H1 (cell line): ENCODE results near the gene UGT2A2. TPM values are rescaled to one million over a fixed set of nuclear protein-coding genes. Genes with fewer than 3 reads are reported as not detected.
"Not testable (repeated sequence)": the region's sequence is repeated elsewhere in the genome, so short reads cannot be mapped to it uniquely, and the experiment has no call there.

Experiments
- CTCF ChIA-PET: fragments of 300-600 bp; sonication (Branson Sonifier 250); formaldehyde crosslinking; loops from one replicate; lab custom pipeline; 2021; ENCODE audit not compliant: partially characterized antibody; lab: Charles Lee
- POLR2A ChIA-PET: fragments of 300-600 bp; sonication (Branson Sonifier 250); formaldehyde crosslinking; loops from one replicate; lab custom pipeline; 2021; ENCODE audit warnings: inconsistent platforms; ENCODE audit not compliant: partially characterized antibody; lab: Charles Lee
- DNase-seq, 2 experiments: peaks; one replicate each; pipeline versions ENCODE4 v3.0.0 to v3.0.0-alpha.2; 2010 to 2022; ENCODE audit warnings: low spot score in 2 of 2, low read depth in 1 of 2, mixed read lengths in 1 of 2
- FAIRE-seq: peaks from 2 replicates; lab custom pipeline; 2011; peaks lifted over from hg19 to GRCh38; lab: Jason Lieb, UNC
- H2AFZ ChIP-seq: 2 replicates; pipeline ENCODE4 v1.8.1; 2012; ENCODE audit warnings: low read length, inconsistent platforms
- H2AK5ac ChIP-seq: 2 replicates; pipeline ENCODE4 v1.6.1; 2013; ENCODE audit warnings: low read depth, low read length
- H2BK120ac ChIP-seq: replicated peaks from 2 replicates; pipeline ENCODE3; 2013; ENCODE audit warnings: low read depth, low read length, inconsistent platforms
- H2BK12ac ChIP-seq: 2 replicates; pipeline ENCODE4 v1.6.1; 2013; ENCODE audit warnings: low read depth, low read length
- H2BK15ac ChIP-seq: 2 replicates; pipeline ENCODE4 v1.6.1; 2013; ENCODE audit warnings: low read length
- H2BK20ac ChIP-seq: 2 replicates; pipeline ENCODE4 v1.6.1; 2013; ENCODE audit warnings: low read length
- H2BK5ac ChIP-seq: 2 replicates; pipeline ENCODE4 v1.6.1; 2013; ENCODE audit warnings: low read depth, low read length
- H3K14ac ChIP-seq: 2 replicates; pipeline ENCODE4 v1.6.1; 2013; ENCODE audit warnings: inconsistent platforms; ENCODE audit not compliant: insufficient read length
- H3K18ac ChIP-seq: 2 replicates; pipeline ENCODE4 v1.6.1; 2013; ENCODE audit warnings: low read length; ENCODE audit errors: extremely low read depth
- H3K23ac ChIP-seq: 2 replicates; pipeline ENCODE4 v1.6.1; 2013; ENCODE audit warnings: inconsistent platforms; ENCODE audit not compliant: insufficient read length
- H3K23me2 ChIP-seq: 2 replicates; pipeline ENCODE4 v1.6.1; 2013; ENCODE audit warnings: low read depth, low read length
- H3K27ac ChIP-seq: 2 replicates; pipeline ENCODE4 v1.6.1; 2011; ENCODE audit warnings: low read depth, low read length, inconsistent platforms
- H3K27me3 ChIP-seq, 4 experiments: replicated peaks in 1 of 4; 1 replicate in 1 of 4; 2 replicates in 3 of 4; pipeline versions ENCODE4 v1.6.1 to v1.8.1; 2011 to 2013; ENCODE audit warnings: low read length in 3 of 4, mild to moderate bottlenecking in 3 of 4, inconsistent platforms in 2 of 4, mixed read lengths in 2 of 4, moderate library complexity in 1 of 4; ENCODE audit not compliant: control insufficient read depth in 3 of 4, insufficient read depth in 3 of 4; ENCODE audit errors: extremely low read depth in 1 of 4
- H3K36me3 ChIP-seq, 4 experiments: 2 replicates each; pipeline versions ENCODE4 v1.6.1 to v1.8.1; 2011 to 2013; ENCODE audit warnings: mild to moderate bottlenecking in 4 of 4, low read length in 3 of 4, moderate library complexity in 2 of 4, control low read depth in 1 of 4, inconsistent platforms in 1 of 4; ENCODE audit not compliant: insufficient read depth in 4 of 4, control insufficient read depth in 2 of 4
- H3K4ac ChIP-seq: replicated peaks from 2 replicates; pipeline ENCODE3; 2013; ENCODE audit warnings: low read length, low read depth, mixed read lengths, inconsistent platforms; ENCODE audit not compliant: insufficient read length
- H3K4me1 ChIP-seq, 4 experiments: replicated peaks in 1 of 4; 1 replicate in 1 of 4; 2 replicates in 3 of 4; pipeline versions ENCODE4 v1.6.1 to v1.8.1; 2011 to 2013; ENCODE audit warnings: low read length in 3 of 4, inconsistent platforms in 2 of 4, mixed read lengths in 1 of 4; ENCODE audit not compliant: insufficient read depth in 4 of 4, control insufficient read depth in 3 of 4
- H3K4me2 ChIP-seq, 2 experiments: 2 replicates each; pipeline versions ENCODE4 v1.6.1 to v1.8.1; 2011 to 2013; ENCODE audit warnings: low read depth in 2 of 2, low read length in 2 of 2, control low read depth in 1 of 2, inconsistent platforms in 1 of 2, mild to moderate bottlenecking in 1 of 2; ENCODE audit not compliant: insufficient read depth in 1 of 2
- H3K4me3 ChIP-seq, 4 experiments: fragments of 200-600, 300-600 bp in 1 of 4; sonication (generic), shearing (Covaris generic), sonication (Bioruptor Twin) in 1 of 4; 2 replicates each; pipeline versions ENCODE4 v1.5.1 to v1.8.1; 2011 to 2016; ENCODE audit warnings: low read length in 4 of 4, low read depth in 3 of 4, control low read depth in 2 of 4, inconsistent platforms in 2 of 4, mild to moderate bottlenecking in 2 of 4, mixed read lengths in 1 of 4, moderate library complexity in 1 of 4; ENCODE audit not compliant: insufficient read depth in 2 of 4; ENCODE audit errors: extremely low read depth in 1 of 4
- H3K56ac ChIP-seq: replicated peaks from 2 replicates; pipeline ENCODE3; 2013; ENCODE audit warnings: low read depth, mild to moderate bottlenecking, mixed read lengths, low read length, inconsistent platforms; ENCODE audit not compliant: insufficient read length
- H3K79me1 ChIP-seq: 2 replicates; pipeline ENCODE4 v1.6.1; 2013; ENCODE audit warnings: low read depth, low read length, control low read depth
- H3K79me2 ChIP-seq, 2 experiments: 2 replicates each; pipeline versions ENCODE4 v1.6.1 to v1.8.1; 2012 to 2013; ENCODE audit warnings: low read length in 2 of 2, mild to moderate bottlenecking in 2 of 2, inconsistent platforms in 1 of 2; ENCODE audit not compliant: insufficient read depth in 2 of 2, control insufficient read depth in 1 of 2
- H3K9ac ChIP-seq, 4 experiments: replicated peaks in 1 of 4; 1 replicate in 1 of 4; 2 replicates in 3 of 4; pipeline versions ENCODE4 v1.6.1 to v1.8.1; 2011 to 2013; ENCODE audit warnings: low read depth in 3 of 4, low read length in 3 of 4, control low read depth in 2 of 4, mild to moderate bottlenecking in 2 of 4, moderate library complexity in 2 of 4, inconsistent platforms in 1 of 4; ENCODE audit errors: extremely low read depth in 1 of 4
- H3K9me3 ChIP-seq, 2 experiments: 2 replicates each; pipeline versions ENCODE4 v1.6.1 to v1.8.1; 2012 to 2013; ENCODE audit warnings: mild to moderate bottlenecking in 2 of 2, moderate library complexity in 2 of 2, control low read depth in 1 of 2, inconsistent platforms in 1 of 2, low read depth in 1 of 2, low read length in 1 of 2, mixed read lengths in 1 of 2; ENCODE audit not compliant: insufficient read depth in 2 of 2
- H4K20me1 ChIP-seq, 2 experiments: replicated peaks in 1 of 2; 2 replicates each; pipeline versions ENCODE3 to v1.8.1; 2011 to 2013; ENCODE audit warnings: inconsistent platforms in 2 of 2, low read length in 2 of 2, mild to moderate bottlenecking in 1 of 2; ENCODE audit not compliant: insufficient read depth in 2 of 2, control insufficient read depth in 1 of 2
- H4K5ac ChIP-seq: 2 replicates; pipeline ENCODE4 v1.6.1; 2013; ENCODE audit warnings: low read length, low read depth, mixed read lengths, inconsistent platforms; ENCODE audit not compliant: insufficient read length
- H4K8ac ChIP-seq: 2 replicates; pipeline ENCODE4 v1.8.0; 2013; ENCODE audit warnings: mild to moderate bottlenecking, moderate library complexity, low read length, inconsistent platforms; ENCODE audit not compliant: insufficient read depth; ENCODE audit errors: extremely low read depth
- H4K91ac ChIP-seq: replicated peaks from 2 replicates; pipeline ENCODE3; 2013; ENCODE audit warnings: low read length, mixed read lengths, inconsistent platforms; ENCODE audit not compliant: insufficient read length
- WGBS, 2 experiments: shearing (Covaris generic) in 1 of 2; methylation state at CpG; one replicate each; pipeline versions ENCODE4 v1.1.6 to v1.1.7; 2013 to 2015; ENCODE audit warnings: low lambda C conversion rate in 2 of 2, mixed read lengths in 2 of 2, inconsistent platforms in 1 of 2, low coverage in 1 of 2, missing lambda C conversion rate in 1 of 2; ENCODE audit not compliant: insufficient replicate concordance in 2 of 2, insufficient coverage in 1 of 2, insufficient read length in 1 of 2; ENCODE audit errors: extremely low coverage in 1 of 2, missing lambda C conversion rate in 1 of 2; 5-methylcytosine and 5-hydroxymethylcytosine counted together
- polyA plus RNA-seq, 7 experiments: library from polyadenylated mRNA; depleted of rRNA in 3 of 7; stranded (reverse) in 5 of 7; unstranded in 2 of 7; fragments of >200 nt in 5 of 7; fragments of 200-250 nt in 2 of 7; gene quantifications; 1 replicate in 5 of 7; 2 replicates in 1 of 7; 4 replicates in 1 of 7; pipeline versions ENCODE4 v1.2.1 to v1.2.3, GENCODE V29; 2011 to 2013; ENCODE audit warnings: missing spikeins in 2 of 7, mixed read lengths in 2 of 7
- total RNA-seq: library from RNA; stranded (reverse); fragmentation: NEBNext Ultra II Directional; extraction: Animal tissue kit (Norgen Biotek cat#: 25700); gene quantifications from 2 replicates; pipeline ENCODE4 v1.2.1, GENCODE V29; 2021

UGT2A2 gene
- total and polyA plus RNA-seq, 2 of the 8 experiments (the other 6 are each of a cell fraction or from before 2014, with no cell fraction given): not detected

DNA sequence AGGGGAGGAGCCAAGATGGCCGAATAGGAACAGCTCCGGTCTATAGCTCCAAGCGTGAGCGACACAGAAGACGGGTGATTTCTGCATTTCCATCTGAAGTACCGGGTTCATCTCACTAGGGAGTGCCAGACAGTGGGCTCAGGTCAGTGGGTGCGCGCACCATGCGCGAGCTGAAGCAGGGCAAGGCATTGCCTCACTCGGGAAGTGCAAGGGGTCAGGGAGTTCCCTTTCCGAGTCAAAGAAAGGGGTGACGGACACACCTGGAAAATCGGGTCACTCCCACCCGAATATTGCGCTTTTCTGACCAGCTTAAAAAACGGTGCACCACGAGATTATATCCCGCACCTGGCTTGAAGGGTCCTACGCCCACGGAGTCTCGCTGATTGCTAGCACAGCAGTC, 24.6 kb upstream of the UGT2A2 start:
- H3K27ac ChIP-seq, H4K91ac ChIP-seq, H3K23ac ChIP-seq, H3K23me2 ChIP-seq, H3K9me3 ChIP-seq, H2BK12ac ChIP-seq, CTCF ChIA-PET, H3K4me2 ChIP-seq, H3K18ac ChIP-seq, H2BK20ac ChIP-seq, H4K8ac ChIP-seq, H2BK5ac ChIP-seq, H3K4ac ChIP-seq, H2AFZ ChIP-seq, H3K36me3 ChIP-seq, POLR2A ChIA-PET, H3K79me2 ChIP-seq, H2BK15ac ChIP-seq, H3K9ac ChIP-seq, H3K4me1 ChIP-seq, FAIRE-seq, H3K56ac ChIP-seq, H2AK5ac ChIP-seq, H4K20me1 ChIP-seq, H3K27me3 ChIP-seq, H3K14ac ChIP-seq, H2BK120ac ChIP-seq, H3K79me1 ChIP-seq, H4K5ac ChIP-seq: not testable (repeated sequence)
- WGBS, 2 experiments: 86% methylated on average over 19 of the region's 22 CpGs; no CpG with 5 or more reads in 1 of the 2 experiments
- H3K4me3 ChIP-seq: peak overlapping the region in 1 of 4 experiments; percentile 10; a peak in 1 of 8 replicates
- peak in 1 of 2 experiments; percentile 63 for DNase-seq

GRCh38 chr4:69661130-69661803, 21.8 kb upstream of the UGT2A2 start:
- H2BK15ac ChIP-seq, H3K36me3 ChIP-seq, H4K8ac ChIP-seq, H4K91ac ChIP-seq, POLR2A ChIA-PET, H3K9ac ChIP-seq, H3K23me2 ChIP-seq, H3K14ac ChIP-seq, H3K4ac ChIP-seq, H4K20me1 ChIP-seq, H3K79me2 ChIP-seq, FAIRE-seq, H3K27me3 ChIP-seq, H3K4me1 ChIP-seq, H3K4me3 ChIP-seq, H3K4me2 ChIP-seq, H3K23ac ChIP-seq, H3K79me1 ChIP-seq, H3K18ac ChIP-seq, DNase-seq, H2BK120ac ChIP-seq, H2BK12ac ChIP-seq, H2AFZ ChIP-seq, H3K56ac ChIP-seq, H3K27ac ChIP-seq, H2AK5ac ChIP-seq, H4K5ac ChIP-seq, H2BK5ac ChIP-seq, H2BK20ac ChIP-seq: not testable (repeated sequence)
- H3K9me3 ChIP-seq: peaks cover 5 to 10% of the 10 kb centered on the region in 2 experiments; a peak in 2 of 4 replicates
- CTCF ChIA-PET: interaction anchor here (1.4 kb wide), 1 partner anchor 61 kb away, joined by 3 read pairs; no protein-coding TSS in a partner anchor
- 98% methylated on average over 4 of the region's 4 CpGs; no CpG with 5 or more reads in 1 of the 2 experiments for WGBS, 2 experiments
